GM19467 (cell line): ENCODE results near the gene C2CD4D.

ENCODE experiments used
- ATAC-seq: cut with Tn5 transposase; IDR thresholded peaks from one replicate; pipeline ENCODE4 v1.9.1; 2021; ENCODE audit warnings: mild to moderate bottlenecking, moderate library complexity; ENCODE audit not compliant: unreplicated experiment

The C2CD4D gene

DNA sequence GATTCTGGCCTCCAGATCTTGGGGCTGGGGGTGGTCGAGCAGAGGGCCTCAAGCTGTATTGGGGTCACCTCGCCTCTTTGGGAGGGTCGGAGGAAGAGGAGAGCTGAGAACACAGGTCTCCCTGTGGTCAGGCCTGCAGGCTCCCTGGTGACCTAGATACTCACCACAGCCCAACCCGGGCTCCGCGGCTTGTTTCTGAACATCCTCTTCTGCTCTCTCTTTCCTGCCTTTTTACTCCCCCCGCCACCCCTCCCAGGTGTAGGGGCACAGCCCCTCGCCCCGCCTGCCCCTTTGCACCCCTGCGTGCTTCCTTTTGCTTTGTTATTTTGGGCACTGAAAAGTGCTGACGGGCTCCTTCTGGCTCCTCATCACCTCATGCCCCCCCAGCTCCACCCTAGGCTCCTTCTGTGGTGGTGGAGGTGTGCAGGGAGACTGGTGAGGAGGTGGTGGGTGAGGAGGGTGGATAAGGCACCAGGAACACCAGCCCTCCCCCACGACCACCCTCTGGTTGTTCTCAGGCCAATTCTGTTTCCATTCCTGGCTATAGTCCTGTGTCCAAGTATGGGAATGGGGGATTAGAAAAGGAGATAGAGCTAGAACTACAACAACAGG lies 23.8 kb downstream of the C2CD4D start:
- no peak for ATAC-seq

DNA sequence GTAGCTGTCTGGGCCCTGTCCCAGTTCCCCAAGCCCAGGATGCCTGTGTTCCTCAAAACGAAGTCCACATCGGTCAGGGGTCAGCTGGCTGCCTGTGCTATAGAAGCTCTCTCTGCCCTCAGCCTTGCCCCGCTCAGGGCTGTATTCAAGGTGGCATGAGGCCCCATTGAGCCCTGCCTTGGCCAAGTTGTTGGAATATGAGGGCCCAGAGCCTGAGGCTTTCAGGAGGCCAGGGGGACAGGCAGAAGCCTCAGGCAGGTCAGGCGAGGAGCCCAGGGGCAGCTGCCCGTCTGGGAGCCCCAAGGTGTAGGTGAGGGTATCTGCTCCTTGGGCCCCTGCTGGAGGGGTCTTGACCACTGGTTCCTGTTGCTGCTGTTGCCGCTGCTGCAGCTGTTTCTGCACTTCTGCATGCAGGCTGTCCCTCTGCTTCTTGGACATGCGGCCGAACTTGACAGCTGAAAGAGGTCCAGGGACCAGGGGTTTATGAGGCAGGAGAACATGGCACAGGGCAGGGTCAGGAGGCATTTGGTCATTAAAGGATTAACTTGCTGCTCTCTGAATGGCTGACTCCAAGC lies 24.6 kb downstream of the C2CD4D start:
- no peak for ATAC-seq

DNA sequence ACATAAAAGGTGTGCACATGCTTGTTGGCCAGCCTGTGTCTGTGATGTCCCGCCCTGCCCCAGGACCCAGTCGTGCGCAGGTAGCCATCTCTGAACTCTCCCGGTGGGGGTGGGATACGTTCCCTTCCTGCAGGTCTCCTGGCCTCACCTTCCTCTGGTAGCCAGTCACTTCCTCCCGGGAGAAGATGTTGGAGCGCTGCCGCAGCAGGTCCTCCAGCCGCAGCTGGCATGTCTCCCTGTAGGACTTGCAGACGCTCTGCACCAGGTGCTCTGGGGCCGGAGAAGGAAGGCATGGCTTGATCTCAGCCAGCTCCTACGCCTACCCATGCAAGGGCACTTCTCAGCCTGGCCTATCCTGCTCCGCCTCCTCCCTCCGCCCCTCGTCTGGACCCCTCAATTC lies 25.2 kb downstream of the C2CD4D start:
- ATAC-seq, result no peak

DNA sequence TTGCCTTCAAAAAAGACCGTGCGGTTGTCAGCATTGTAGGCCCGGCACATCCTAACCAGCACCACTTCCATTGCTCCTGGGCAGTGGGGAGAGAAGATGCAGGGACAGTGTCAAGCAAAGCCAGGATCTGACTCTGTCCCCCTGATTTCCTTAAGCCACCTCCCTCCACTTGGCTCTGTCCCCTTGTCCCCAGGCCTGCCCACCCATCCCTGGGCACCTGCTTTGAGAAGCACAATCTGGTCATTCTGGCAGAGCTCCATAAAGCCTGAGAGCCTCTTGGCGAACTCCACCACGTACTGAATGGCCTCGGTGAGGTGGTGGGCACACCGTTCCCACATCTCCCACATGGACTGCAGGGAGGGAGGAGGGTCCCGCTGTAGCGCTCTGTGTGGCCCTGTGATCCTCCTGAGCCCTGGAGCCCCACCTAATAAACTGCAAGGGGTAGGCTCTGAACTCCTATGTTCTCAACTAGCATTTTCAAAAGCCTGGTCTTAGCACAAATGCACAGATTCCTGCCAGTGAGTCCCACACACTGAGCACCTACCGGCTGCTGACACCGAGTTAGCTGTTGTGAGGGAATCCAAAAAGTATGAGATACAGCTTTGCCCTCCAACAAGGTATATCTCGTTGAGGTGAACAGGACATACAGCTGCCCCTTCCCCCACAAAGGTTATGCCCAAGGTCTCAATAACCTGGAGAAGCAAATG lies 26.2 kb downstream of the C2CD4D start:
- no peak for ATAC-seq

DNA sequence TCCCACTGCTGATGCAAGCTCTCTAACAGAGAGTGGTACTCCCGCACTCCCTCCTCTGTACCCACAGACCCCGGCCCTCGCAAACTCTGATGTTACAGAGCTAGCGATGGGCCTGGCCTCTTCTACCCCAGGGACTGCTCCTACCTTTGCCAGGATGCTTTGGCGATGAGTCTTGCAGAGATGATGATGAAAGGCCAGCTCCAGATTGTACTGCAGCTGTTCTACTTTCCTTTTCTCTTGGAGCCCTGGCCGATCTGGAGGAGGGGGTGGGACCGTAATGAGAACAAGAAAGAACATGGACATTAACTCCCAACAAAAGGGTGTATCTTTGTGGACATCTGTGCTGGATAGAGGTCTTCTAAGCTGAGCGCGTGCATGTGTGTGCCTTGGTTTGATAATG lies 28.4 kb downstream of the C2CD4D start:
- ATAC-seq, result no peak

DNA sequence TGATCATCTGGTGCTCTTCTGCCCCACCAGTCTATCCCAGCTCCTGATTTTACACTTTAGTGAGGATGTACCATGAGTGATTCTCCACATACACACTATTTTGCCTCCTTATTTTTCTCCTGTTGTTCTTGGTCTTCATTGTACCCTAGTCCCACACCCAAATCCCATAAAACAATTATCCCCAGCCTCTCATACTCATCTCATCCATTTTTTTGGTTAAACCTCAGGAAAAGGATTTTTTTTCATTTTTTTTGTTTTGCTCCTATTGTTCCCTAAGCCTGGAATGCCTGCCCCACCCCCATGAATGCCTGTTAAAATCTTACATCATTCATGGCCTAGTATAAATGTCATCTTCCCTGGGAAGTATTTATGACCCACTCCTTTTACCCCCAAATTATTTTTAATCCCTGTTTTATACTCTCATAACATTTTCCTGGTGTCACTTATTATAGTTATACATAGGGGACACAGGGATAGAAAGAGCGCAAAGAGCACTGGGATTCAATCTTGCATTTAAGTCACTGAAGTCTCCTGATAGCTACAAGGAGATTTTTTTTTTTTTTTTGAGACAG lies 29.5 kb downstream of the C2CD4D start:
- no peak for ATAC-seq

DNA sequence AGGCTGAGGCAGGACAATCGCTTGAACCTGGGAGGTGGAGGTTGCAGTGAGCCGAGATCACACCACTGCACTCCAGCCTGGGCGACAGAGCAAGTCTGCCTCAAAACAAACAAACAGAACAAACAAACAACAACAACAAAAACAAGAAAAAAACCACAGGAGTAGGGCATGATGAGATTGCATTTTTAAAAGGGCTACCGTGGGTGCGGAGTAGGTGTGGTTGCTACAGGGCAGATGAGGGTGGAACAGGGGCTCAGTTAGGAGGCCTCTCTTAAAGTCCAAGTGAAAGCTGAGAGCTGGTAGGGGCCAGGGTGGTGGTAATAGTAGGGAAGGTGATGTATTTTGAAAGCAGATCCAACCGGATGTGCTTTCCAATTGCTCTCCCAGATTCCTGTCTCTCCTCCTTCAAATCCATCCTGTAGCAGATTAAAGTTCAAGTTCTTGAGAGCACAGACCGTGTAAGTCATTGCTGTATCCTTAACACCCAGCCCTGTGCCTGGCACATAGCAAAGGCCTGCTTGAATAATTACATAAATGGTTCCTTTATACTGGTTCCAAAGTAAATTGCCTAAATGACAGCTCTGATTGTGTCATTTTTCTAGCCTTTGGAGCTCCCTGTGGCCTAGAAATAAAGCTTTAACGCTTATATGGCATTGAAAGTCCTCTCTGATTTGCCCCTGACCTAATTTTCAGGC lies 30.2 kb downstream of the C2CD4D start:
- ATAC-seq, result no peak

DNA sequence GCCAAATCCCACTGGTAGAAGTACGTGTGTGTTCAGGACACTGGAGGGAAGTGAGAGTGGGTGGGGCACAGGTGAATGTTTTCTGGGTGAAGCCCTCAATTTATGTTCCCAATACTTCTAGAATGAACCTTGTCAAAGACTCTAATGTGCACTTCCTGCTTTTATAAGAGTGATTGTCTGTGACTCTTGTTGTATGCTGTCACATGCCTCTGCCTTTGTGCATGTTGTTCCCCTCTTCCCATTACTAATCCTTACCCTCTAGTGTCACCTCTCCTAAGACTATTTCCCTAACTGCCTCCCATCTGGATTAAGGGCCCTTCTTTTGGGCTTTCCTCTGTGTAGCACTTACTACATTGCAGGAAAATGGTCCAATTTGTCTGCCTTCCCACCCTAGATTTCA lies 31.9 kb downstream of the C2CD4D start:
- no peak for ATAC-seq

DNA sequence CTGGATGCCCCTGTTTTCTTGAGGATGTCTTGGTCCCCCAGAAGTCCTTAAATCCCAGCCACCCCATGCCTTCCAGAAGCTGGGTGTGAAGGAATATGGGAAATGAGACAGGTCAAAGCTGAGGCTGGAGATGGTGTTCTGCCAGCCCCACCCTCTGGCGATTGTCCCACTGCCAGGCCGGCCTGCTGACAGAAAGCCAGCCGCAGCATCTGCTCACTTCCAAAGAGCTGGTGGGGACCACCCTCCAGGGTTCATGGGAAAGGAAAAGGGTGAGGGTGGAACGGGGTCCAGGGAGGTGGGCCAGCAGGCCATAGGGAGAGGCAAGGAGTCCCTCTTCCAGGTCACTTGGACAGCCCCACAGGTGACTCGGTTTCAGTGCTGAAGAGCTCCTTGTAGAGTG lies 32.5 kb downstream of the C2CD4D start:
- no peak for ATAC-seq

DNA sequence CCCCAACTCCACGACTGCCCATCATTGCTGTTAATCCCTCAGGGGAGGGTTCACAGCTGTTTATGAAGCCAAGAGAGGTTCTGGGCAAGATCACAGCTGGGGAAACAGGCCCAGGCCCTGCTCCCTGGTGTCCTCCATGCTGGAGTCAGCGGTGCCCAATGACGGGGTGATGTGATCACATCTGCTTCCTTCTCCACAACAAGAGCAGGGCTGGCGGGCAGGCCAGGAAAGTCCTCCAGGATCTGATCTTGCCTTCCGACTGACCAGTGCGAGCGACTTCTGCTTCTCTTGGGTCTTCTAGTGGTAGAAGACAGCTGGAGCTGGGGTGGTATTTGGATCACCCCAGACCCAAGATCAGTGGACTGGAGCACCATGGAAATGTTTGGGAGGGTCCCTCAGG lies 33.5 kb downstream of the C2CD4D start:
- ATAC-seq, result no peak

DNA sequence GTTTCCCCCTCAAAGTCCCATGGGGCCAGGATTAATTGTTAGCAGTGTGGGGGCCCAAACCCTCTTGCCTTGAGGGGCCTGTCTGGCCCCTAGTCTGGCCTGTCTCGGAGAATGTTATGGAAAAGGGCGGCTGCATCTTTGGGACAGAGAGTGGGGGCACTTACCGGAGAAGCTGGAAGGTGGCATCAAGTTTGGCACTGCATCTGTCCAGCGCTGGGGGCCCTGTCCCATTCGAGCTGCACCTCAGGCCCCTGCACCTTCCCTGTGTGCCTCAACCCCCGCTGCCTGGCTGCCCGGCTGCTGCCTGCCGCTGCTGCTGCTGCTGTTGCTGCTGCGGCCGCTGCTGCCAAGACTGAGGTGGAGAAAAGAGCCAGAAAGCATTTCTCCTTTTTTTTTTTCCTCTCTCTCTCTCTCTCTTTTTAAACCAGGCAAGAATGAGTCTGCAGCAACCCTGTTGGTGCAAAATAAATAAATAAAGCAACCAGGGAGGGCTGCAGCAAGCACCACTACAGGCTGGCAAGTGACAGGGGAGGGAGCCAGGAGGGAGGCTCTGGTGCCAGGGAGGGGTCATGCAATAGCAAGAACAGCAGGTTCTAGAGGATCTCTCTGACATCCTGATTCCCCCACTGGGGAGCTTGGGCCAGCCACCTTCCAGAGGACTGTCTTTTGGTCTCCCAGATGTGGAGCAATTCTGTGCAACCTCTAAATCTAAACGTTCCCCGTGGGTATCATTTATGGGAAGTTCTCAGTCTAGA lies 34.4 kb downstream of the C2CD4D start, which contains the start of gene LINGO4:
TSS of gene LINGO4 (minus strand) at position 354 of the 755 bp plus-strand sequence. CDS start 2,715 bp downstream, outside the sequence.
- ATAC-seq, result no peak

DNA sequence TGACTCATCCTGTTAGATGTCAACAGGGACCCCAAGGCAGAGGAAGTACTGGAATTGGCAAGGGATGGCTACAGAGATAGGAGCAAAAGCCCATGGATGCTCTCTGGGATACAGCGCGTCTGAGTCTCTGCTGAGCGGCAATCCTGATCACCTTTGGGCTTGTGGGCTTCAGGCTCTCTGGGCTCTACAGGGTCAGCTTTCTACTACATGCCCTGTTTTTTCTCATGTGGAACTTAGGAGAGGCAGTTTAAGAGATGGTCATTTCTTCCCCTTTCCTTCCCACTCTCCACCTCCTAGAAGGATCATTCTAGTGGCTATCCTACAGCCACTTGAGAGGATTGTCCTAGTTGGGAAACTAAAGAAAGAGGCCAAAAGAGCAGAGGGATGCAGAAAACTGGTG lies 35.7 kb downstream of the C2CD4D start:
- no peak for ATAC-seq

DNA sequence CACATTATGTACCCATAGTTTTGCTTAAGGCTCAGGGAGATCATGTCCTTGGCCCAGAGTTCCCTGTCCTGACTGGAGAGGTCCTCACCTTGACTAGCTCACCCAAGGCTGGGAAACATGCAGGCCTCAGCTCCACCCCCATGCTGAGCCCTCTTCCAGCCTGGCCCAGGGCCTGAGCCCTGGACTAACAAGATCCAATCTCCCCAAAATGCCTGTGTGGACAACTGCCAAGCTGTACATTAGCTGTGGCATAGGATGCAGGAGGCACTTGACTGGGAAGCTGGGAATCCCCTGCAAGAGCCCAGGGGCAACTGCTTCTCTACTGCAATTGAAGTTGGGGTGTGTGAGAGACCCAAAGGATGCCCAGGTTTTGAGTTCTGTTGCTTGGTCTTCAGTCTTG lies 36.5 kb downstream of the C2CD4D start:
- ATAC-seq, result no peak

DNA sequence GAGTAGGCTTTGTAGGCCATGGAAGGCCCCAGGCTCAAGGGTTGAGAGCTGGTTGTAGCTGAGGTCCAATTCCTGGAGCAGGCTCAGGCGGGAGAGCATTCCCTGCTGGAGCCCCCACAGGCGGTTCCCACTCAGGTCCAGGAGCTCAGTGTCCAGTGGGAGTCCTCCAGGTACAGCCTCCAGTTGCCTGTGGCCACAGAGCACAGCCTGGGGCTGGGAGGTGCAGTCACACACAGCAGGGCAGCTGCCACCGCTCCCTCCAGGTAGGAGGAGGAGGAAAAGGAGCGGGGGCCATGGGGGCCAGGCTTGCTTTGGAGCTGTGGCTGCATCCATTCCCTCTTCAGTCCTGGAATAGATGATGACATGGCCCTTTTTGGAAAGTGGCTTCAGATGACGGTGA lies 37.2 kb downstream of the C2CD4D start:
- ATAC-seq, result no peak

DNA sequence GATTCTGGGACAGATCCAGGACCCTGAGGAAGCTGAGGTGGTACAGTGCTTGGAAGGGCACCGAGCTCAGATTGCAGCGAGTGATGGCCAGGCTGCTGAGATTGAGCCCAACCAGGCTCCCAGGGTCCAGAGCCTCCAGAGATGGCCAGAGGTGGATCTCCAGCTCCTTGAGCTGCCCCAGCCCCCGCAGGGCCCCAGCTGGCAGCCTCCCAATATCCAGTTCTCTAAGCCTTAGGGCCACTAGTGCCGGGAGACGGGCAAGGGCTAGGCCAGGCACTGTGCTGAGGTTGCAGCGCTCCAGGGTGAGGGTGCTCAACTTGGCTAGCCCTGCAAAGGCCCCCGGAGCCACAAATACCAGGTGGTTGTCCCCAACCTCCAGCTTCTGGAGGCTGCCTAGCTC lies 37.8 kb downstream of the C2CD4D start:
- ATAC-seq, result no peak

DNA sequence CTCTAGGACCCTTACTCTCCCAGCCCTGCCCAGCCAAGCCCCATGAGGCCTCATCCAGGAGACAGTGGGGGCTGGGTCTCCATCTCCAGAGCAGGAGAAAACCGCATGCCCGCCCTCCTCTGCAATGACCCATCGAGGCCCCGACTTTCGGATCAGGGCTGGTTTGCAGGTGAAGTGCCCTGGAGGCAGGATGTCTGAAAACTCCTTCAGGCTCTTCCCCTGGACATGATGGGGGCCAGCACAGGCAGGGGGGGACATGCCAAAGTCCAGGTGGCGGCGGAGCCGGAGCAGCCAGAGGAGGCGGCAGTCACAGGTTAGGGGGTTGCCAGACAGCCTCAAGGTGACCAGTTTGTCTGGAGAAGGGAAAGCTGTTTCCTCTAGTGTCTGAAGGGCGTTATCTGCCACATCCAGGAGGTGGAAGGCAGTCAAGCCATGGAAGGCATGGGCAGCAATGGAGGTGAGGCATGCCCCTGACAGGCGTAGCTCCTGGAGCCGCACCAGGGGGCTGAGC lies 38.3 kb downstream of the C2CD4D start:
- ATAC-seq, result no peak

DNA sequence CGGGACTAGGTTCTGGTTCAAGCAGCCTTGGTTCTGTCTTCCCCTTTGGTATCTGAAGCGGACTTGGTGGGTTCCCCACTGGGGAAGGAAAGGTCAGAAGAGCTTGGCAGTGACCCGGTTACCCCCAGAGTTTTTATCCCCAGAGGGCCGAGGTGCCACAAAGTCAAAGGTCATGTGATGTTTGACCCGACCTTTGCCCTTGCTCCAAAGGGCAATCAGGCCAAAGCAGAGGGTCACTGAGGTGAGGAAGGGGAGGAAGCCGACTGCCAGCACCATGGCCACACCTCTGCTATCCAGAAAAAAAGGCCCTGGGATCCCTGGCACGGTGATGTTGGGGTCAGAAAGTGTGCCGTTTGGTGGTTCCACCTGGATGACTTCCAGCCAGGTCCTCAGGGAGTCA lies 38.8 kb downstream of the C2CD4D start:
- ATAC-seq, result no peak

DNA sequence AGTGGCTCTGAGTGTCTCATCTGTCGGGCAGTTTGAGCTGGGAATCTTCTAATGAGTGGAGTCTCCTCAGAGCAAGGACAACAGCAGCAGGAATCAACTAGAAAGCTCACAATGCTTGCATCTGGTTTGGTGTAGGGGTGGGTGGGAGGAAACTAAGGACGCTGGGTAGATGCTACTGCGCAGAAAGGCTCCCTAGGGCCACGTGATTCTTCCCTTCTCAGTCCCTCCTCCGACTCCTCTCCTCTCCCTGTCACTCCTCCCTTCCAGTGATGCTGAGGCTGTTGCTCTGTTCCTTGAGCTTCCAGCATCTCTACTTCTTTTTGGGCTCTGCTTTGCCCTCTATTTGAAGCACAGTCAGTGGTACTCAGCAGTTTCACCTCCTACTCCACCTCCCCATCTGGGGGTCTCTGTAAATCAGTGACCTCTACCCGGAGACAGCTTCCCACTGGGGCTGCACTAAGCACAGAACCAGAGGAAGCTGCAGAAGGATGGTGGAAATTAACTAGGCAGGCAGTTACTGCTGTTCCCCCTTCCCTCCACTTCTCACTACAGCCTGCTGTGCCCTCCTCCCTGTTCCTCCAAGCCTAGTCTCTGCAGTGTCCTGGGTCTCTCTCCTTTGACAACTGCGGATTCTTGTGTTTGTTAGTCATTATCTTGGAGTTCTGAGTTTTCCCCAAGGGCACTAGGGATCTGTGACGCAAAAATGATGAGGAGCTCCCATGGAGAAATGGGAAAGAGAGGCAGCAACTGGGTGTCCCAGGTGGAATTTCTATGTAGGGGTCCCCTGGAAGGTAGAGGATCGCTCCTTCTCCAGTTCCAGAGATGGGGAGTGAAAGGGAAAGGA lies 40.2 kb downstream of the C2CD4D start:
- no peak for ATAC-seq

DNA sequence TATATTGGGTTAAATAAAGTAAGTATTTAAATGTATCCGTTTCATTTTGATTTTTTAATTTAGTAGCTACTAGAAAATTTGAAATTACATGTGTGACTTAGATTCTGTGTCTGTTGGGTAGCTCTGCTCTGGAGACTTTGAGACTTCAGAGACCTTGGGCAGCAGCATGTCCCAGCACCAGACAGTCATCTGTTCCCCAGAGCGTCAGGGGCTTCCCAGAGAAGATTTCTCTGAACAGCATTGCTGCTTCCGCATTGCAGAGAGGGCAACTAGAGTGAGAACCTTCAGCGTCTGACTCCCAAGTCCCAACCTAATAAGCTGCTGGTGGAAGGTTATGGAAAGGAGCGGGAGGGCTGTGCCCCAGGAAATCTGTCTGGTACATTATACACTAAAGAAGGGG lies 41.0 kb downstream of the C2CD4D start:
- ATAC-seq, result no peak
